ENCODE results near the gene IQSEC2.

IQSEC2 gene

GRCh38 chrX:53244610-53245009 is 36.8 kb downstream of the IQSEC2 start:
- no peak for DNase-seq (ENCODE audit: low spot score)

- DNase-seq (ENCODE audit: low spot score) = no peak
Measured at GRCh38 chrX:53242310-53242709, 39.1 kb downstream of the IQSEC2 start.

- DNase-seq (ENCODE audit: low spot score) = no peak
Measured at GRCh38 chrX:53241558-53241957, 39.8 kb downstream of the IQSEC2 start.

GRCh38 chrX:53239474-53239873 is 41.9 kb downstream of the IQSEC2 start:
- peak; percentile 67 for DNase-seq (ENCODE audit: low spot score)

GRCh38 chrX:53237056-53237455 is 44.3 kb downstream of the IQSEC2 start:
- no peak for DNase-seq (ENCODE audit: low spot score)

GRCh38 chrX:53236025-53236679 is 45.2 kb downstream of the IQSEC2 start:
- DNase-seq (ENCODE audit: low spot score) = no peak

- no peak for DNase-seq (ENCODE audit: low spot score)
Measured at GRCh38 chrX:53235566-53235965, 45.8 kb downstream of the IQSEC2 start.

- no peak for DNase-seq (ENCODE audit: low spot score)
Measured at GRCh38 chrX:53234484-53234883, 46.9 kb downstream of the IQSEC2 start.

GRCh38 chrX:53233536-53233935 is 47.8 kb downstream of the IQSEC2 start:
- no peak for DNase-seq (ENCODE audit: low spot score)

- DNase-seq (ENCODE audit: low spot score) = no peak
Measured at GRCh38 chrX:53230116-53230515, 51.3 kb downstream of the IQSEC2 start.

- DNase-seq (ENCODE audit: low spot score) = no peak
Measured at GRCh38 chrX:53227224-53227765, 54.1 kb downstream of the IQSEC2 start.

GRCh38 chrX:53224860-53225797 is 56.3 kb downstream of the IQSEC2 start, which contains the start of gene KDM5C:
KDM5C (minus strand) TSS chrX:53225207; CDS start chrX:53224889, 318 bp downstream.
- peak; percentile 95 for DNase-seq (ENCODE audit: low spot score)

- peak; percentile 97 for DNase-seq (ENCODE audit: low spot score)
Measured at GRCh38 chrX:53223955-53224859, 57.2 kb downstream of the IQSEC2 start.

GRCh38 chrX:53223068-53223693 is 58.2 kb downstream of the IQSEC2 start:
- DNase-seq (ENCODE audit: low spot score) = no peak
